Measurements from ENCODE around the gene KHDC4. TPM values are rescaled to one million over a fixed set of nuclear protein-coding genes. Genes with fewer than 3 reads are reported as not detected.

The KHDC4 gene
- total and polyA plus RNA-seq, 2 of the 13 experiments (the other 11 are each of a cell fraction or from before 2014, with no cell fraction given), result 33.5 to 92.0 TPM

DNA sequence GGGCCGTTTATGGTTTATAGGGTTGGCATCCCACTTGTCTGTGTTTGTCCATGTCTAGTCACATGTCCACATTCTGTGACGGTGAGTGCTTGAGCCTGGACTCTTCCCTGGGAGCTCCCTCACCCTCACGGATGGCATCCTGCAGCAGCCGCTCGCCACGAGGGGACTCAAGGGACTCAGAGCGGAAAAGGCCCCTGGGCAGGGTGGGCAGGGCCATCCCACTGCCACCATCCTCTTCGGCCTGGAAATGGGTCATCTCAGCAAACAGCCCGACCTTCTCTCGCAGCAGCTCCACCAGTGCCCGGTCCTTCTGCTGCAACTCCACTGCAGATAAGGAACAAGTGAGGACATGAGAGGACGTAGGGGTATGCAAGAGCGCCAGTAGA, 18.3 kb upstream of the KHDC4 start:
- BruUV-seq (replicated peaks), result no TSS peak
- Histone ChIP-seq H3K4me3 (replicated peaks in 1 of 3; ENCODE audit: insufficient read depth in 1 of 3, low read depth in 2 of 3, low read length in 3 of 3) (no peak overlapping the region), H3K79me2 (ENCODE audit: insufficient read depth, low read length) (no peaks in the 10 kb centered on the region), H3K36me3 (replicated peaks in 1 of 2; ENCODE audit: control insufficient read depth in 1 of 2, insufficient read depth in 2 of 2, low read length in 2 of 2) (peaks cover 28 to 64% of the 10 kb centered on the region in 2 experiments), H3K9me3 (ENCODE audit: low read length) (no peaks in the 10 kb centered on the region), H3K27me3 (ENCODE audit: control insufficient read depth in 1 of 2, insufficient read depth in 2 of 2, low read length in 2 of 2) (no peaks in the 10 kb centered on the region), H4K20me1 (ENCODE audit: insufficient read depth, low read length) (no peaks in the 10 kb centered on the region), H3K4me2 (ENCODE audit: low read depth, low read length) (no peak overlapping the region), H2AFZ (ENCODE audit: low read length) (no peak overlapping the region), H3K9ac (ENCODE audit: insufficient read depth, low read depth, low read length) (no peak overlapping the region), H3K27ac (ENCODE audit: extremely low read length, insufficient read depth, low read length) (no peak overlapping the region), H3K4me1 (ENCODE audit: insufficient read depth, low read length) (no peaks in the 10 kb centered on the region)
- 95% methylated on average over 8 of the region's 13 CpGs for WGBS (ENCODE audit: low lambda C conversion rate)
- CTCF ChIA-PET (ENCODE audit: low intra/inter-chr PET ratio, low total read pairs), result no interaction called here
- DNase-seq (ENCODE audit: low spot score), result no peak
- in situ Hi-C loops (cut with HindIII; ENCODE audit: extremely low pct_ligation_motif_present, low pct_unique_long_range_greater_than_20kb) (no loop called here), intact Hi-C loops (cut with micrococcal nuclease; ENCODE audit: unreplicated experiment) (no loop called here)
- no peak for ATAC-seq
- POLR2A ChIA-PET, result interaction anchor here (1.1 kb wide), 1 partner anchor 12 kb away, joined by 3 read pairs; no protein-coding TSS in a partner anchor
- no peak for FAIRE-seq
- no peak for TF ChIP-seq DNMT3B (CRISPR knock-in tag; conservative IDR thresholded peaks at IDR 0.05)
- TF ChIP-seq SRSF1 (optimal IDR thresholded peaks at IDR 0.05; ENCODE audit: low read depth, low read length), result no peak
- TF ChIP-seq ZC3H13 (CRISPR knock-in tag; IDR thresholded peaks at IDR 0.05), result no peak
- TF ChIP-seq, protein P1, sequence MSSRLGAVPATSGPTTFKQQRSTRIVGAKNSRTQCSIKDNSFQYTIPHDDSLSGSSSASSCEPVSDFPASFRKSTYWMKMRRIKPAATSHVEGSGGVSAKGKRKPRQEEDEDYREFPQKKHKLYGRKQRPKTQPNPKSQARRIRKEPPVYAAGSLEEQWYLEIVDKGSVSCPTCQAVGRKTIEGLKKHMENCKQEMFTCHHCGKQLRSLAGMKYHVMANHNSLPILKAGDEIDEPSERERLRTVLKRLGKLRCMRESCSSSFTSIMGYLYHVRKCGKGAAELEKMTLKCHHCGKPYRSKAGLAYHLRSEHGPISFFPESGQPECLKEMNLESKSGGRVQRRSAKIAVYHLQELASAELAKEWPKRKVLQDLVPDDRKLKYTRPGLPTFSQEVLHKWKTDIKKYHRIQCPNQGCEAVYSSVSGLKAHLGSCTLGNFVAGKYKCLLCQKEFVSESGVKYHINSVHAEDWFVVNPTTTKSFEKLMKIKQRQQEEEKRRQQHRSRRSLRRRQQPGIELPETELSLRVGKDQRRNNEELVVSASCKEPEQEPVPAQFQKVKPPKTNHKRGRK (CRISPR knock-in tag; IDR thresholded peaks at IDR 0.05), result no peak
- TF ChIP-seq CHD4 (IDR thresholded peaks at IDR 0.05; ENCODE audit: borderline replicate concordance, low read length), result no peak
- TF ChIP-seq TOE1 (CRISPR knock-in tag; IDR thresholded peaks at IDR 0.05), result no peak
- no peak for TF ChIP-seq TAF15 (IDR thresholded peaks at IDR 0.05; ENCODE audit: low read depth, low read length, poor library complexity, severe bottlenecking)
- no peak for TF ChIP-seq KLF6 (CRISPR knock-in tag; IDR thresholded peaks at IDR 0.05)
- TF ChIP-seq ZNF766 (CRISPR knock-in tag; IDR thresholded peaks at IDR 0.05; ENCODE audit: borderline replicate concordance), result no peak
- TF ChIP-seq ZNF577 (CRISPR knock-in tag; IDR thresholded peaks at IDR 0.05; ENCODE audit: borderline replicate concordance, low read depth), result no peak
- no peak for TF ChIP-seq HDAC2 (CRISPR knock-in tag; IDR thresholded peaks at IDR 0.05)
- TF ChIP-seq ZNF33A (CRISPR knock-in tag; IDR thresholded peaks at IDR 0.05; ENCODE audit: borderline replicate concordance), result no peak
- TF ChIP-seq ZMYM2 (CRISPR knock-in tag; IDR thresholded peaks at IDR 0.05), result no peak
- no peak for TF ChIP-seq PHB2 (IDR thresholded peaks at IDR 0.05; ENCODE audit: partially characterized antibody)
